Measurements from ENCODE around the gene ASB16. TPM values are rescaled to one million over a fixed set of nuclear protein-coding genes. Genes with fewer than 3 reads are reported as not detected.

The ASB16 gene
- total and polyA plus RNA-seq, 3 donors from 2014 or later = 0.86 to 5.7 (median 2.5) TPM

DNA sequence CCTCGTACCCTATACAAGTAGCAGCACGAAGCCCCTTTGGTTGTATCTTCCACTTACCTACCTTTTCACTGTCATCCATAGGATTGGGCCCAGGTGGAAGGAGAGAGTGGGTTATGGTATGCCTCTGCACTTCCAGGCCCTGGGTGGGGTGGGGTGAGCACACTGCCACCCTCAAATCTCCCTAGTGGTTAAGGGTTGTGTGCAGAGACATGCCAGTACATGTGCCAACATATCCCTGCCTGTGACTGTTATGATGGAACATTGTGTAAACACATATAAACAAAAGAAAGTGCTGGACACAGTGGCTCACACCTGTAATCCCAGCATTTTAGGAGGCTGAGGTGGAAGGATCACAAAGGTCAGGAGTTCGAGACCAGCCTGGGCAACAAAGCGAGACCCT lies 17.6 kb upstream of the ASB16 start:
- Histone ChIP-seq H3K27me3 (no peaks in the 10 kb centered on the region), H3K36me3 (ENCODE audit: low read depth, missing control alignments) (no peaks in the 10 kb centered on the region), H3K9me3 (no peaks in the 10 kb centered on the region), H3K4me3 (no peak overlapping the region), H3K27ac (no peak overlapping the region), H3K4me1 (no peaks in the 10 kb centered on the region)
- DNase-seq = no peak
- TF ChIP-seq POLR2A (IDR thresholded peaks at IDR 0.05) = no peak
- TF ChIP-seq CTCF (IDR thresholded peaks at IDR 0.05) = no peak
- 92 to 94% methylated on average over 2 to 4 of the region's 4 CpGs for WGBS, 2 donors
- intact Hi-C loops (cut with DNase I; ENCODE audit: low total_unique reads) = no loop called here

DNA sequence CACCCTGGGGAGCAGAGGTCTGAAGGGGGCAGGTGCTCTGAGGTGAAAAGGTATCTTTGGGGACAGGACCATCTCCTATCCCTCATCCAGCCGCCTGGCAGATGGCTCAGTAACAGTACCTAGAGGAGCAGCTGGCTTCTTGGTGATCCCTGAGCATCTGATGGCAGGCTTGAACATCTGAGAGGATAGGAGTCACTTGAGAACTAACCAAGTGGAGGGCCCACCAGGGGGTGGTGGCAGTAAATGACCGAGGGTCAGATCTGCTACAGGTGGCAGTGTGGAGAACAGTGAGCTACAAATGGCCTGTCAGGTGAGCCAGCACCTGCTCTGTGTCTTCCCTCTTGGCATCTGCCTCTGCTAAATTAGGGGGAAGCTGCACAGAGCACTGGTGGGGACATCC lies 15.0 kb upstream of the ASB16 start:
- H3K27me3 ChIP-seq = no peaks in the 10 kb centered on the region
- H3K36me3 ChIP-seq (ENCODE audit: low read depth, missing control alignments) = no peaks in the 10 kb centered on the region
- no peak for DNase-seq
- intact Hi-C loops (cut with DNase I; ENCODE audit: low total_unique reads) = no loop called here
- no peak overlapping the region for H3K27ac ChIP-seq
- H3K4me1 ChIP-seq = no peaks in the 10 kb centered on the region
- 79 to 91% methylated on average over 1 to 2 of the region's 2 CpGs for WGBS, 2 donors
- H3K9me3 ChIP-seq = no peaks in the 10 kb centered on the region
- no peak for TF ChIP-seq POLR2A (IDR thresholded peaks at IDR 0.05)
- no peak for TF ChIP-seq CTCF (IDR thresholded peaks at IDR 0.05)
- no peak overlapping the region for H3K4me3 ChIP-seq

GRCh38 chr17:44159519-44160210 lies 10.8 kb upstream of the ASB16 start:
- H3K27ac ChIP-seq = no peak overlapping the region
- H3K27me3 ChIP-seq = no peaks in the 10 kb centered on the region
- no peak for DNase-seq
- H3K36me3 ChIP-seq (ENCODE audit: low read depth, missing control alignments) = no peaks in the 10 kb centered on the region
- no peaks in the 10 kb centered on the region for H3K4me1 ChIP-seq
- intact Hi-C loops (cut with DNase I; ENCODE audit: low total_unique reads) = no loop called here
- H3K4me3 ChIP-seq = no peak overlapping the region
- TF ChIP-seq POLR2A (IDR thresholded peaks at IDR 0.05) = no peak
- no peak for TF ChIP-seq CTCF (IDR thresholded peaks at IDR 0.05)
- 82 to 89% methylated on average over 15 of the region's 15 CpGs for WGBS, 2 donors
- no peaks in the 10 kb centered on the region for H3K9me3 ChIP-seq

GRCh38 chr17:44164476-44164875 lies 6.0 kb upstream of the ASB16 start:
- Histone ChIP-seq H3K4me3 (no peak overlapping the region), H3K36me3 (ENCODE audit: low read depth, missing control alignments) (no peaks in the 10 kb centered on the region), H3K9me3 (no peaks in the 10 kb centered on the region), H3K4me1 (peaks cover 3% of the 10 kb centered on the region), H3K27me3 (no peaks in the 10 kb centered on the region), H3K27ac (no peak overlapping the region)
- intact Hi-C loops (cut with DNase I; ENCODE audit: low total_unique reads) = no loop called here
- TF ChIP-seq CTCF (IDR thresholded peaks at IDR 0.05) = no peak
- 89 to 96% methylated on average over 1 of the region's 1 CpG for WGBS, 2 donors
- DNase-seq = no peak
